Cerebellar nuclear complex (tissue), 1 donor: ENCODE data around the gene NKX3-2.

Experiments used
- DNase-seq, 2 experiments: peaks; one replicate each; lab custom pipeline; 2025; lab: John Stamatoyannopoulos, UW

The NKX3-2 gene

DNA sequence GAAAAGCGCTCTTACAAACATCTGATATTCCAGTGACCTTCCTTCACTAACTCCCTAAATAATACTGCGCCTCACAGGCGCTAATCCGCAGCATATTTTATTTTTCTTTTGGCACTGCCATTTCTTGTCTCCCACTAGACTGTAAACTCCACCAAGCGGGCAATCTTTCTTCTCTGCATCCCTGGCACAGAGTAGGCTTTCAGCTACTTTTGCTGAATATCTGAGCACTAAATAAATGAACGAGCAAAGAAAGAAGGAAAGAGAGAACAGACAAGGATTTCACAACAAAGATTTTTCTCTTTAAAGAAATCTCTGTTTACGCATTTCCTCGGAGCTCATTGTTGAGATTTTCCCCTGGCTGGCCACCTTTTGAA, 12.7 kb downstream of the NKX3-2 start:
- no peak for DNase-seq

DNA sequence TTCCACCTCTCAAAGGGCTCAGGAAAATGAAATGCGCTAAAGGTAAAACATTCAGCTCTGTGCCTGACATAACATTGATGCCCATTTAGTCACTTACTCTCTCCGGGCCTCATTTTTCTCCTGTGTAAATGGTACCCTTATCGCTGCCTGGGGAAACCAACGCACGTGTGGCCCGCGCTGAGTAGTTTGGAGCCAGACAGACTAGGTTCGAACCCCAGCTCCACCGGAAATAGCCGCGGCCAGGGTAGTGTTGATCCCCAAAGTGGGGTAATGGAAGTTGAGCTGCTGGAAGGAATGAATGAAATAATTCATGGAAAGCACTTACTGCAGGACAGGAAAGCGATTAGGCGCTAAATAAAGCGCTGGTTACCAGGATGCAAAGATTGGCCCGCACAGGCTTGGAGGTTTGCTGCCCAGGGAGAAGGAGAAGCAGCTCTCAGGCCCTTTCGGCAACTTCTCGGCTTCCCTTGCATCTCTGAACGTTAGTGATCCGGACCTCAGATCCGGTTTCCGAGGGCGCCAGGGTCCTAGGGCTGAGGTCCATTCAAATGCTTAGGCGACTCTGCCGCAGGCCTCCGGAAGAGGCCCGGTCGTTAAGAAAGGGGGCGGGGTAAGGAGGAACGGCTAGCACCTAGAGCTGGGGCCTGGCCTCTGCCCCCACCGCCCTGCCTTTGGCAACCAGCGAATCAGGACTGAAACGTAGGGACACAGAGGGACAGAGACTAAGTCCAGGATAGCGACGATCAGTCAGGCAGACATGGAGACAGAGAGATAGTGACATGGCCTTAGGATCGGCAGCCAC, 13.3 kb downstream of the NKX3-2 start:
- no peak for DNase-seq

DNA sequence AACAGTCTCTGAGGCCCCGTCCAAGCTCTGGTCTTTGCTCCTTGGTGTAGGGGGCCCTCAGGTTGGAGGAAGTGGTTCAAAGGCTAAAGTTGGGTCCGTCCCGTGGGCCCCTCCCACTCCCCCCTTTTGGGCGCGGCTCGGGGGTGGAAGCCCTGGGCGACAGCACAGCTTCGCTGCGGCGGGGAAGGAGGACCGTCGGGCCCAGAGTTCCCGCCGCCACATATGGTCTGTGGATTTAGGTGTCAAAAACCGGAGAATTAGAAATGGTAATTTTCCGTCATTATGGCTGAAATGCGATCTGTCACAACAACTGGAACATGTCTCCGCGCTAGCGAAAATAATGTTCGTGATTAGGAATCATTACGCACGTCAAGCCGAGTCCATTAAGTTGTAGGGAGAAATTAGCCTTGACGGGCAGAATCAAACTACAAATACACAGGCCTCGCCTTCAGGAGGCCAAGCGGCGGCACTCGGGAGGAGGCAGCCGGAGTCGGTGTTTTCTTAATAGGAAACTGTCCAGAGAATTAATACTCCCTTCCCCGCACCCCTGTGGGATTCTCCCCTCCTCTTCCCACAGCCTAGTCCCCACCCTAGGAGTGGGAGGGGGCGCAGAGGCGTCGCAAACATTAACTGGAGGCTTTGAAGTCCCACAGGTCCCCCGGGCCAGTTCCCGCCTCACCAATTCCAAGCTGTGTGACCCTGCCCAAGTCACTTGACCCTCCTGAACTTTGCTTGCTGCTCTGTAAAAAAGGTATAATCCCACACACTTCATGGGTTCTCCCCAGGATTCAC, 15.0 kb downstream of the NKX3-2 start:
- no peak for DNase-seq

DNA sequence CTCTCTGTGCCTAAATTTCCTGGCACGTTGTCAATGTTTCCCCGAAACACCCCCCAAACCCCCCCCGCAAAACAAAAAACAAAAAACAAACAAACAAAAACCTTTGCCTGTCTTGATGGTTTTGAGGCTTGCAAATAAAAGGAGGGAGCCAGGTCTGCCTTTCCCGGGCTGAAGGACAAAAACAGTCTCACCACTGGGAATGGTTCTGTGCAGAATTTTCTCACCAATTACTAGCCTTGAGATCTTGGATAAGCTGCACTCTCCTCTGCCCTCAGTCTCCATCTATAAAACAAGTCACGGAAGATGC, 15.5 kb downstream of the NKX3-2 start:
- no peak for DNase-seq

DNA sequence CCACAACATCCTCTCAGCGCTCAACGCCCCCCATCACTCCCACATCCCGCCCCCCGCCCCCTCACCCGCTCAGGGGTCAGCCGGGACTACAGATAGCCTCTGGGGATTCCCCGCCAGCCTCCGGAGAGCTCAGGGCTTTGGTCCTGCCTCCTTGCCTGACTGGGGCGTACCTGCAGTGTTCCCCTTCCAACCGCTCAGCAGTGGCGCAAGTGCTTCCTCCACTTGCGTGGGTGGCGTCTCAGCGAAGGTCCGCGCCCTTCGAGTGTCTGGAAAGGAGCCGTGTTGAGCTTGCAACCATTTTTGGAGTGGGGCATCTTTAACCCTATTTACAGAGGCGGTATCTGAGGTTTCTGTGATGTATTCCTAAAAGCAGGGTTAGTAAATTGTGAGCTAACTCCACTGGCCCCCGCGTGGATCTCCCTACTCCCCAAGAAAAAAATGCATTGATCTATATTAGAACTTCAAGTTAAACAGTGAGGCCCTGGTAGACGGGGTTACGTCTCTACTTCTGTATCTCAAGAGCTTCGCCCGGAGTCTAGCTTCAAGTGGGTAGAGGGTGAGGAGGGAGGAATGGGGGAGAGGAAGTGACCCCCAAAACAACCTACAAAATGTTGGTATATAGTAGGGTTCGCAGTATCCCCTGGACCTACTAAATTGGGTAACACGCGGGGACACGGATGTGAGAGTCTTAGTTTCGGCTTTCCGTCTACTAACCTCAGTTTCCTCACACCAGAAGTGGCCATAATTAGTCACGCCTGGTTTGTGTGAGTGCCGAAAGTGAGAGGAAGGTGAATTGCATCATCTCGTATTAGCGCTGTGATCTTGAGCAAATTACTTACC, 16.1 kb downstream of the NKX3-2 start:
- DNase-seq: no peak

DNA sequence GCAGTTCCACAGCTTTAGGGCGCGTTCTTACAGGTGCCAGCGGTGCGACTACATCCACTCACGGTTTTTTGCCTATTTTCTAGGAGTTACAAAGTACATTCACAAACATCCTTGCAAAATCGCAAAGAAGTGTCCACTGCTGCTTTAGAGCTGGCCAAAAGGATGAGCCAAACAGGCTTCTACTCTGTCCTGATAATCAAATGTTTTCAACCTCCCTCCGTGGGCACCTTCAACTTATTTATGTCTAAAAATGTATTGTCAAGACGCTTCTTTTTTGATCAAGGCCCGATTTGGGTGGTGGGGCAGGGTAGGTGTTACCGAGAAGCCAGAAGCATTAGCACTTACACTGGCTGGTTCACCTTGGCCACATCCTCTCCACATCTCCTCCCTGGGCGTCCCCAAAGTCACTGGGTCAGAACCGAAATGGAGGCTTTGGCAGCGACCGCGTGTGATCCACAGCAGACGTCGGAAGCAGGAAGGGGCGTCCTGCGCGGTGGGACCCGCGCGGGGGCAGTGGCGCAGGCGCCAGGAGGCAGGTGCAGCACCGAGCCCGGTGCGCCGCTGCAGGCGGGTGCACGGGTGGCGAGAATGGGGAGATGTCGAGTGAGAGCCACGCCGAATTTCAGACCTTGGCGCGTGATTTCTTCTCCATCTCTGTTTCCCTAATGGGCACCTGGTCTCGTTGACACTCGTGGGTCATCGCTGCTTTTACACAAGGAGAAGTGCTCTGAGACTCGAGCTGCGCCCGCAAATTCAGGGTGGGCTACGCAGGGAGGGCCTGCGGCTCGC, 16.9 kb downstream of the NKX3-2 start:
- DNase-seq: no peak

DNA sequence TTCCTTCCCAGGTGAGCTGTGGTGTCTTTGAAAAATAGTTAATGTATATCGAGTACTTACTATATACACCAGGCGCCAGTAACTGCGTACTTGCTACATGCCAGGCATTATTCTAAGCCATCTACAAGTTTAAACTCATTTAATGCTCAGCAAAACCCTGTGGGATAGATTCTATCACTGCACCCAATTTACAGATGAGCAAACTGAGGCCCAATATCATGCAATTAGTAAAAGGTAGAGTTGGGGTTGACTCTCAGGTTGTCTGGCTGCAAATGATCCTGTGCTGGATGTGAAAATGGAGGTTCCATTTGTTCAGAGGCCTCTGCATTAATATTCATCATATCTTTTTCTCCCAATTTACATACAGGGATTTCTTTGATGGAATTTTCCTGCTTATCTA, 17.6 kb downstream of the NKX3-2 start:
- DNase-seq: no peak

DNA sequence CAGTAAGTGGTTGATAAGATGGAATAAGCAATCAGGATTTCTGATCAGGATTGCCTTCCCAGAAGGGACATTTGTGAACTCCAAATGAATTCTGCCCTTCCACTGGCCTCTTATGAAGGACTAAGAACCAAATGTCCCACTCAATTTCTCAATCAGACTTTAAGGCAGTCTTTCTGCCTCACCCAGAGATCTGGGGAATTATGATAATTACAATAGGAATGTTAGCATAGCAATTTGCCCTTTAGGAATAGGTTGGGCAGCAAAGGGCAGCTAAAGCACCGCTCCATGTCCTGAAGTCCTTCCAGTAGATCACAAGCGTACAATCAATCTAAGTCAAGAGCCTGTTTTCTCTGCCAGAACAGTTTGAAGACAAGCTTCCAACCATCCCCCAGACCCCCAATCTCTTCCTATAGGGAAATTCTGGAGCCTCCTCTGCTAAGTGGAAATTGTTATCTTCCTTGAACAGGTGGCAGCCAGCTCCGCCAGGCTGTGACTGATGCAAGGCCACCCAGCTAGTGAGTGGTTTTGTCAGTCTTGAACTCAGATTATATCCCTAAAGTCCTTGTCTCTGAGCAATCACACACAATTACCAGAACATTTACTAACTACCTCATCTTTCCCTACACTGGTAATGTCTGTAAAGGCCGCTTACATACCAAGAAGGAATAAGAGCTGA, 18.6 kb downstream of the NKX3-2 start:
- no peak for DNase-seq

DNA sequence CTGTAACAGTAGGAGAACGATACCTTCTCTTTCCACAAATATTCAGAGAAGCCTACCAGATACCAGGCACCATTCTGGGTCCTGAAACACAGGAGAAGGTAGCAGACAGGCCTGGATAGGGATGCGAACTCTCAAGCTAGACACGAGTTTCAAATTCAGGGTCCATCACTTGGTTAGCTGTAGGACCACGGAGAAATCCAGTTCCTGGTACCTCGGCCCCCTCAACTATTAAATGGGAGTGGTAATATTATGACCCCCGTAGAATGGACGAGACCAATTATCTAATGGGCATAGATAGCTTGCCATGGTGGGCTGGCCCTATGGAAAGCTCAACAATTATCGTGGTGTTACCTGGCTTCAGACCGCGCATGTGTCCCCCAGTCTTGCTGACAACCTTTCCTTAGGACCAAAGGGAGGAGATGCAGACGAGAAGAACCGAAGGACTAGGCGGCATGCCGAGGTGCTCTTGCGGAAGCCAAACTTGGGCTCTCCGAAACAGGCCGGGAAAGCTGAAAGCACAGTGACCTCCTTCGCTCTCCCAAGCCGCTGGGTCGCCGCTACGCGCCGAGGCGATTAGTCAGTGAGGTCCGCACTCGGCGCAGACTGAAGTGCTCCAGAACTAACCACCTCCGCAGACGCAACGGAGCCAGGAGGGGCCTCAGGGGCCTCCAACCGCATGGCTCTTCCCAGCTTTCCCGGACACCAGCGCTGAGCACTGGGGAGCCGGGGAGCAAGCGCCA, 19.6 kb downstream of the NKX3-2 start:
- DNase-seq: no peak

DNA sequence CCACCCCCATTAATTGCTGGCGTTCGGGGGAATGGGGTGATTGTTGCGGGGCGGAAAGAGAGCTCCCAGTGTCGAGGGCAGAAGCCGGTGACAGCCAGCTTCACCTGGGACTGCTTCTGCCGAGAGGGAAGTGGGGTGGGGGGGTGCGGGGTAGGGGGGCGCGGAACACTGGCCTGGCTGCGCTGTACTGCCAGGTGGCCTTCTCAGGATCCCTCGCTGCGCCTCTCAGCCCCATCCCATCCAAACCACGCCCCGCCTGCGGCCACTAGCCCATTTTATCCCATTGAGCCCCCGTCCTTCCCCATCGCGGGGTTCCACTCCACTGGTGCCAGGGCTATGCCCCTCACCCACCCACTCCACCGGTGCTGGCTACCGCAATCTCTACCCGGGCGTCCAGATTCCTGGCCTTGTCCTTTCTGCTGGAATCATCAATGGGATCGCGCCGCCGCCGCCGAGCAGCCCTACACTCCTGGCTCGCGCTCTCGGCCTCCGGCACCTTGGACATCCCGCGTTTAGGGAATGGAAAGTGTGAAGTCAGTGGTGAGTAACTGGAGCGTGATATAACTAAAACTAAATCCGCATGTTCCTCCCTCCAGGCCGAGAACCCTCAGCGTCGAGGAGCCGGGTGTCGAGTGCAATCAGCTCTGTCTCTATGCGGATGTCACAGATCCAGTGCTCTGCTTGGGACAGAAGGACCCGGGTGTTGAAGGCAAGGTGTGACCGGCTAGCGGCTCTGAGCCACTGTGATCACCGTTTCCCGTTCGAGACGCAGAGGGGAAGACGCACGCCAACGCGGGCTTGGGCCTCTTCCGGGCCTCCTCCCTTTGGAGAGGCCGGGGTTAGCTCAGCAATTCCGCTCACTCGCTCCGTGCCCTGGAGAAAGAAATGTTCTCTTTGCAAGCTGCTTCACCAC, 20.5 kb downstream of the NKX3-2 start:
- no peak for DNase-seq

DNA sequence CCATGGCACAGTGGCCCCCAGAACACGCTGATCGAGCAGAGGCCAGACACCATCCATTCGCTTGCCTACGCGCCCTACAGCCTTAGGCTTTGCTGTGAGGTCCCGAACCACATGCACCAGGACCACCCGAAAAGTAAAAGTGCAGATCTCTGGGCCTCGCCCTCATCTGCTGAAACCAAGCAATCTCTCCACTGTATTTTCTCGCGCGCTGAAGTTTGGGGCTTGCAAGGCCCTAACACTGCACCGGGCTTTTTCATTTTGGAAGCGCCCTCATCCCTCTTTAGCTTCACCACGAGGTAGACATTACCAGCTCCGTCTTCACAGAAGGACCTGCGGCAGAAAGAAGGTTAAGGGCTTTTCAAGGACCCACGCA, 21.2 kb downstream of the NKX3-2 start:
- DNase-seq: no peak

DNA sequence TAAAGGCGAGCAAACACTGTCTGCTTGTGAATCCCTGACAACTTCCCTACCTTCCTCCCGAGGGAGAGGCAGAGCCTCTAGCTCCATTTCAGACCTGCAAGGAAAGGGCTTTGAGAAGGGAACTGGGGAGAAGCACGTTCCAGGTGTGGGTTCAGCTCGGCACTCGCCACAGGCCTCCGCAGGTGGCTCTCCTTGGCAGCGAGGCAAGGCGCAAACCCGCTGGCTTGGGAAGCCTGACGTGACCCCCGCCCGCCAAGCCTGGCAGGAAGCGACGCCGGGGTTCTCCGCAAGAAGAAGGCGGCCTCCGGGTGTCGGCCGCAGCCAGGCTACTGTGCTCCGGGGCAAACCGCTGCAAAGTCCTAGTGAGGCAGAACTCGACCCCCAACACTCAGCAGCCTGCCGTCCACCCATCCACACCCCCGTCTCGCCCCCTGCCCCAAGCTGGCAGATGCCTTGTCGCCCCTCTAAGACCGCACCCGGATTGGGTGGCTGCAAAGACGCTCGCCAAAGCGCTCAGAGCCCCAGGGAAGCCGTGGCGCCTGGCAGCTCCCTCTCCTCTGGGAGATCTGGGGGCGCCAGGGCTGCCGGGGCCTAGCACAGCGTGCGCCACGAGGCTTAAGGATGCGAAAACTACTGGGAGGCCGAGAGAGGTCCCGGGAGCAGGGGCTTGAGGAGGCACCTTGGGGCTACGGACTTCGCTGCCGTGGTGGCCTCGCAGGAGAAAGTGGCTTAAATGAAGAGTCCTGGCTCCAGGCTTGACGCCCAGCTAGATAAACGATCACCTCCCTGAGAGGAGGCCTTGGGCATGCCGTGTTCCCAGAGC, 21.8 kb downstream of the NKX3-2 start:
- no peak for DNase-seq

DNA sequence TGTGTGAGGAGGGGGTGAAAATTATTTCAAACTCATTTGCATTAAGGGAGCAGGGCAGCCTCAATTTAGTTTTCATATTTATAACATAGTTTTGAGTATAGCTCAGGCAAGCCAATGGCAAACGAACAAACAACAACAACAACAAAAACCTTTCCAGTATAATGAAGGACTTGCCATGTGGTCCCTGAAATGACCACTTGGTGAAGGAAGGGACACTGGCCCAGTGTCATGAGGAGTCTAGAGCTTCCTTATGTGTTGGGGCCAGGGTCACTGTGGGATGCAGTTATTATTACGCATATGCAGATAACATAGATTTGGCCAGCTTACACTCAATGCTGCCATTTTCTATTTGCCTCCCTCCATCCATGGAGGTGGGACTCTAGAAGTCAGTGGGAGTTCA, 23.3 kb downstream of the NKX3-2 start:
- no peak for DNase-seq

DNA sequence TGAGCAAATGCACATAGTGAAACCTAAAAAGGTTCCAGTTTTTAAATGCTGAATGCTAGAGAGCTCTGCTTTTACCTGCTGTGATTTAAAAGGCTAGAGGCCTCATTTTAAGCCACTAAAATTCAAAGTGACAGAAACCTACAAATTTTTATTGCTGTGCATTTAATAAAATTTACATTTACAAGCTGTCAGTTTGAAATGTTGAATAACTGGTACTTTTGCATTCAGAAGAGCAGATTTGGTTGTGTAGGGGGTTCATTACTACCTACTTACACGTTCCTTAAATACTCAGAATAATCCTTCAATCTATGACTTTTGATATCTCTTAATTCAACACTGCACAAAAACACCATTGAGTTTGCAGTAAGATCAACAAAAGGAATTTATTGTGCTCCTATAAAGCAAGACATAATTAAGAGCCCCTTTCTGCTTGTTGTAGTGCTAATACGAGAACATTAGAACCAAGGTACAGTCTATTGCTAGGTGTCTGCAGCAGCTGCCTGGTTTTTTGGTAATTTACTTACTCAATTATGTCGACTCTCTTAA, 27.9 kb downstream of the NKX3-2 start:
- no peak for DNase-seq

DNA sequence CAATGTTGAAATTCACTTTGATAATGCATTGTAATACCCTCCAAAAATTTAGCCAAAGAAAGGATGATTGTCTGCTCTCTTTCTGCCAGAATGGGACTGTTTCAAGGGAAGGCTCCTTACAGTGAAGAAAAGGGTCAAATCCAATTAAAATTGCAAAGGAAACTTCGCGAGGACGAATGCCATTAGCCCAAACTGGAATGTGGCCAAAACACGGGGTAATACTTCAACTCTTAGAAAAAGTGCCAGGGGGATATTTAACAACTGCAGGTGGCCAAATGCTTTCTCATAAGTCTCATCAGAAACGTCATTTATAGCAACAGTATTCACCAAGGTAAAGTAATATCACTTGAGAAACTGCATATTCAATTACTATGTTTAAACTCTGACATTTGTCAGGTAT, 29.0 kb downstream of the NKX3-2 start:
- no peak for DNase-seq

DNA sequence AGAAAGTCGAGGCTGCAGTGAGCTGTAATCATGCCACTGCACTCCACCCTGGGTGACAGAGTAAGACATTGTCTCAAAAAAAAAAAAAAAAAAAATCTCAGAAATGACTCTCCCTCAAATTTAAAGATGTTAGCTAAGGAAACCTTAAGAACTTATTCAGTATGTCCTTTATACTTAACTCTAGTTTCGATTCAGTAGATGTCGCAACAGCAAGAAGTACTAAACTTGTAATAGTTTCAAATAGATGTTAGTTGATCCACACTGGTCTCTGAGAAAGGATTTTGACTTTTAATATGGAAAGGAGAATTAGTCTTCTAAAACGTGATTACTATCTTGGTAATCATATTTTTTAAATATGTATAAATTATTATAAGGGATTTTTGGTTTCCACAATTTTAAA, 29.6 kb downstream of the NKX3-2 start:
- DNase-seq: no peak

DNA sequence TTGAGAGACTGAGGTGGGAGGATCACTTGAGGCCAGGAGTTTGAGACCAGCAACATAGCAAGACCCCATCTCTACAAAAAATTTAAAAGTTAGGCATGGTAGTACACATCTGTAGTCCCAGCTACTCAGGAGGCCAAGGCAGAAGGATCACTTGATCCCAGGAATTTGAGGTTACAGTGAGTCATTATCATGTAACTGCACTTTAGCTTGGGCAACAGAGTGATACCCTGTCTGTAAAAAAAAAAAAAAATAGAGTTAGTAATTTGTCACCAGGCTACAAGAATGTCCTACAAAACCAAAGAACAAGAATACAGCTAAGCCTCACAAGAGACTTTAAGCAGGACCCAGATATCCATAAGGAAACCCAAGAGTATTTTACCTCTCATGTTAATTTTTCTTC, 33.2 kb downstream of the NKX3-2 start:
- DNase-seq: no peak

DNA sequence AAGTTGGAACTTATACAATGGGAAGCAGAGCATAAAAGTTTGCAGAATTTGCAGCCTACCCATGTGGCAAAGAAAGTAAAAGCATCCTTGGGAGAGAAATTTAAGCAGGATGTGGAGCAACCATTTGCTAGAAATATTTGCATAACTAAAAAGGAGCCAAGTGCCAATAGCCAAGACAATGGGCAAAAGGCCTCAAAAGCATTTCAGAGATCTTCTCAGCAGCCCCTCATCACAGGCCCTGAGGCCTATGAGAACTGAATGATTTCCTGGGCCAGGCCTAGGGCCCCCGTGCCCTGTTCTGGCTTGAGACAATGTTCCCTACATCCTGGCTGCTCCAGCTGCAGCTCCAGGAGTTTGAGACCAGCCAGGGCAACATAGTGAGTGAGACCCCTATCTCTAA, 34.9 kb downstream of the NKX3-2 start:
- no peak for DNase-seq

DNA sequence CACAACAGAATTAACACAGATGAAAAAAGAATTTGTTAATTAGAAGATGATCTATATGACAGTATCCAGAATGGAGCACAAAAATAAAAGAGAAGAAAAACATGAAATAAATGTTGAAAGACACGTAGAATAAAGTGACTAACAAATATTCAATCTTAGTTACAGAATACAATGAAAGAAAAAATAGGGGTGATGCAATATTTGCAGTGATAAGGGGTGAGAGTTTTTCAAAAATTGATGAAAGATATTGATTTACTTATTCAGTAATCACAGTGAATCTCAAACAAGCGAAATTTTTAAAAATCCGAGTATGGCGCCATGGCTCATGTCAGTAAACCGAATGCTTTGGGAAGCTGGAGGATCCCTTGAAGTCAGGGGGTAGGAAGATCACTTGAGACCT, 39.9 kb downstream of the NKX3-2 start:
- no peak for DNase-seq
